ENCODE measurements around the gene FMO5. TPM values are rescaled to one million over a fixed set of nuclear protein-coding genes. Genes with fewer than 3 reads are reported as not detected.

Gene FMO5
- polyA plus RNA-seq, 2 donors, result 0.69 to 0.86 TPM

GRCh38 chr1:147185432-147185831, 39.7 kb downstream of the FMO5 start:
- no peaks in the 10 kb centered on the region for H3K27me3 ChIP-seq (ENCODE audit: control insufficient read depth in 1 of 2, insufficient read depth in 2 of 2, low read length in 2 of 2)
- no peak overlapping the region for H3K27ac ChIP-seq (ENCODE audit: low read depth in 2 of 2, low read length in 1 of 2)
- peaks cover 0 to 2% of the 10 kb centered on the region in 2 donors for H3K36me3 ChIP-seq (ENCODE audit: control insufficient read depth in 2 of 2, insufficient read depth in 2 of 2, low read length in 1 of 2)
- WGBS, 2 donors, result 58 to 70% methylated on average over 2 of the region's 2 CpGs
- no peaks in the 10 kb centered on the region for H3K9me3 ChIP-seq (ENCODE audit: control insufficient read depth in 2 of 2, insufficient read depth in 1 of 2, low read depth in 1 of 2, low read length in 1 of 2)
- no peaks in the 10 kb centered on the region for H3K4me1 ChIP-seq (ENCODE audit: control insufficient read depth in 2 of 2, insufficient read depth in 2 of 2, low read length in 1 of 2)
- H3K4me3 ChIP-seq (ENCODE audit: low read depth in 1 of 2, low read length in 2 of 2), result no peak overlapping the region

GRCh38 chr1:147177611-147178380, 47.3 kb downstream of the FMO5 start:
- Histone ChIP-seq H3K36me3 (ENCODE audit: control insufficient read depth in 2 of 2, insufficient read depth in 2 of 2, low read length in 1 of 2) (no peaks in the 10 kb centered on the region), H3K4me1 (ENCODE audit: control insufficient read depth in 2 of 2, insufficient read depth in 2 of 2, low read length in 1 of 2) (no peaks in the 10 kb centered on the region), H3K27me3 (ENCODE audit: control insufficient read depth in 1 of 2, insufficient read depth in 2 of 2, low read length in 2 of 2) (no peaks in the 10 kb centered on the region), H3K27ac (ENCODE audit: low read depth in 2 of 2, low read length in 1 of 2) (no peak overlapping the region), H3K9me3 (ENCODE audit: control insufficient read depth in 2 of 2, insufficient read depth in 1 of 2, low read depth in 1 of 2, low read length in 1 of 2) (peaks cover 0 to 3% of the 10 kb centered on the region in 2 donors), H3K4me3 (ENCODE audit: low read depth in 1 of 2, low read length in 2 of 2) (no peak overlapping the region)
- WGBS, 2 donors, result 35 to 49% methylated on average over 36 of the region's 36 CpGs

- Histone ChIP-seq H3K4me1 (ENCODE audit: control insufficient read depth in 2 of 2, insufficient read depth in 2 of 2, low read length in 1 of 2) (no peaks in the 10 kb centered on the region), H3K27me3 (ENCODE audit: control insufficient read depth in 1 of 2, insufficient read depth in 2 of 2, low read length in 2 of 2) (no peaks in the 10 kb centered on the region), H3K27ac (ENCODE audit: low read depth in 2 of 2, low read length in 1 of 2) (peak within 1 kb of the TSS; percentile 93 to 98), H3K4me3 (ENCODE audit: low read depth in 1 of 2, low read length in 2 of 2) (peak within 1 kb of the TSS; percentile 91), H3K9me3 (ENCODE audit: control insufficient read depth in 2 of 2, insufficient read depth in 1 of 2, low read depth in 1 of 2, low read length in 1 of 2) (no peaks in the 10 kb centered on the region), H3K36me3 (ENCODE audit: control insufficient read depth in 2 of 2, insufficient read depth in 2 of 2, low read length in 1 of 2) (no peaks in the 10 kb centered on the region)
- WGBS, 2 donors, result 0% methylated on average over 71 to 72 of the region's 72 CpGs
These were observed 52.7 kb downstream of the FMO5 start, which contains the start of gene PRKAB2 for GRCh38 chr1:147172168-147173016. PRKAB2 (minus strand) TSS chr1:147172470; CDS start chr1:147172144, 326 bp downstream.

- H3K4me1 ChIP-seq (ENCODE audit: control insufficient read depth in 2 of 2, insufficient read depth in 2 of 2, low read length in 1 of 2), result no peaks in the 10 kb centered on the region
- H3K9me3 ChIP-seq (ENCODE audit: control insufficient read depth in 2 of 2, insufficient read depth in 1 of 2, low read depth in 1 of 2, low read length in 1 of 2), result no peaks in the 10 kb centered on the region
- H3K27ac ChIP-seq (ENCODE audit: low read depth in 2 of 2, low read length in 1 of 2), result peak overlapping the region; percentile 93 to 98
- WGBS, 2 donors, result 0 to 1% methylated on average over 31 to 32 of the region's 32 CpGs
- H3K36me3 ChIP-seq (ENCODE audit: control insufficient read depth in 2 of 2, insufficient read depth in 2 of 2, low read length in 1 of 2), result peaks cover 0 to 2% of the 10 kb centered on the region in 2 donors
- H3K27me3 ChIP-seq (ENCODE audit: control insufficient read depth in 1 of 2, insufficient read depth in 2 of 2, low read length in 2 of 2), result no peaks in the 10 kb centered on the region
- peak overlapping the region; percentile 91 for H3K4me3 ChIP-seq (ENCODE audit: low read depth in 1 of 2, low read length in 2 of 2)
These were observed 53.6 kb downstream of the FMO5 start for GRCh38 chr1:147171399-147172167.

GRCh38 chr1:147169840-147170674, 55.1 kb downstream of the FMO5 start:
- Histone ChIP-seq H3K27ac (ENCODE audit: low read depth in 2 of 2, low read length in 1 of 2) (peak overlapping the region in 1 of 2 donors; percentile 3), H3K4me1 (ENCODE audit: control insufficient read depth in 2 of 2, insufficient read depth in 2 of 2, low read length in 1 of 2) (no peaks in the 10 kb centered on the region)

GRCh38 chr1:147169171-147169570, 56.0 kb downstream of the FMO5 start:
- Histone ChIP-seq H3K9me3 (ENCODE audit: control insufficient read depth in 2 of 2, insufficient read depth in 1 of 2, low read depth in 1 of 2, low read length in 1 of 2) (no peaks in the 10 kb centered on the region), H3K27me3 (ENCODE audit: control insufficient read depth in 1 of 2, insufficient read depth in 2 of 2, low read length in 2 of 2) (no peaks in the 10 kb centered on the region), H3K36me3 (ENCODE audit: control insufficient read depth in 2 of 2, insufficient read depth in 2 of 2, low read length in 1 of 2) (peaks cover 0 to 2% of the 10 kb centered on the region in 2 donors), H3K4me1 (ENCODE audit: control insufficient read depth in 2 of 2, insufficient read depth in 2 of 2, low read length in 1 of 2) (no peaks in the 10 kb centered on the region), H3K4me3 (ENCODE audit: low read depth in 1 of 2, low read length in 2 of 2) (no peak overlapping the region), H3K27ac (ENCODE audit: low read depth in 2 of 2, low read length in 1 of 2) (no peak overlapping the region)
- 49 to 58% methylated on average over 3 of the region's 3 CpGs for WGBS, 2 donors

More at GRCh38 chr1:147169840-147170674, 55.1 kb downstream of the FMO5 start:
- H3K9me3 ChIP-seq (ENCODE audit: control insufficient read depth in 2 of 2, insufficient read depth in 1 of 2, low read depth in 1 of 2, low read length in 1 of 2), result no peaks in the 10 kb centered on the region
- no peaks in the 10 kb centered on the region for H3K27me3 ChIP-seq (ENCODE audit: control insufficient read depth in 1 of 2, insufficient read depth in 2 of 2, low read length in 2 of 2)
- peaks cover 0 to 2% of the 10 kb centered on the region in 2 donors for H3K36me3 ChIP-seq (ENCODE audit: control insufficient read depth in 2 of 2, insufficient read depth in 2 of 2, low read length in 1 of 2)
- 59 to 63% methylated on average over 6 of the region's 6 CpGs for WGBS, 2 donors
- no peak overlapping the region for H3K4me3 ChIP-seq (ENCODE audit: low read depth in 1 of 2, low read length in 2 of 2)

GRCh38 chr1:147168626-147169058, 56.5 kb downstream of the FMO5 start:
- Histone ChIP-seq H3K4me3 (ENCODE audit: low read depth in 1 of 2, low read length in 2 of 2) (no peak overlapping the region), H3K27ac (ENCODE audit: low read depth in 2 of 2, low read length in 1 of 2) (no peak overlapping the region)
- WGBS, 2 donors, result 48 to 61% methylated on average over 2 of the region's 2 CpGs

GRCh38 chr1:147167365-147167764, 57.8 kb downstream of the FMO5 start:
- Histone ChIP-seq H3K4me3 (ENCODE audit: low read depth in 1 of 2, low read length in 2 of 2) (no peak overlapping the region), H3K27me3 (ENCODE audit: control insufficient read depth in 1 of 2, insufficient read depth in 2 of 2, low read length in 2 of 2) (no peaks in the 10 kb centered on the region), H3K9me3 (ENCODE audit: control insufficient read depth in 2 of 2, insufficient read depth in 1 of 2, low read depth in 1 of 2, low read length in 1 of 2) (no peaks in the 10 kb centered on the region), H3K4me1 (ENCODE audit: control insufficient read depth in 2 of 2, insufficient read depth in 2 of 2, low read length in 1 of 2) (no peaks in the 10 kb centered on the region), H3K36me3 (ENCODE audit: control insufficient read depth in 2 of 2, insufficient read depth in 2 of 2, low read length in 1 of 2) (peaks cover 0 to 2% of the 10 kb centered on the region in 2 donors), H3K27ac (ENCODE audit: low read depth in 2 of 2, low read length in 1 of 2) (peak overlapping the region; percentile 14 to 16)
- WGBS, 2 donors, result 43 to 47% methylated on average over 1 of the region's 1 CpG

More at GRCh38 chr1:147168626-147169058, 56.5 kb downstream of the FMO5 start:
- Histone ChIP-seq H3K9me3 (ENCODE audit: control insufficient read depth in 2 of 2, insufficient read depth in 1 of 2, low read depth in 1 of 2, low read length in 1 of 2) (no peaks in the 10 kb centered on the region), H3K4me1 (ENCODE audit: control insufficient read depth in 2 of 2, insufficient read depth in 2 of 2, low read length in 1 of 2) (no peaks in the 10 kb centered on the region), H3K27me3 (ENCODE audit: control insufficient read depth in 1 of 2, insufficient read depth in 2 of 2, low read length in 2 of 2) (no peaks in the 10 kb centered on the region), H3K36me3 (ENCODE audit: control insufficient read depth in 2 of 2, insufficient read depth in 2 of 2, low read length in 1 of 2) (peaks cover 0 to 2% of the 10 kb centered on the region in 2 donors)
